Measurements from ENCODE around the gene WDR36. TPM values are rescaled to one million over a fixed set of nuclear protein-coding genes. Genes with fewer than 3 reads are reported as not detected.
"Not testable (repeated sequence)": the region's sequence is repeated elsewhere in the genome, so short reads cannot be mapped to it uniquely, and the experiment has no call there.

Gene WDR36
- total RNA-seq, 6 experiments from 2014 or later = 26.9 to 30.5 (median 28.6) TPM

DNA sequence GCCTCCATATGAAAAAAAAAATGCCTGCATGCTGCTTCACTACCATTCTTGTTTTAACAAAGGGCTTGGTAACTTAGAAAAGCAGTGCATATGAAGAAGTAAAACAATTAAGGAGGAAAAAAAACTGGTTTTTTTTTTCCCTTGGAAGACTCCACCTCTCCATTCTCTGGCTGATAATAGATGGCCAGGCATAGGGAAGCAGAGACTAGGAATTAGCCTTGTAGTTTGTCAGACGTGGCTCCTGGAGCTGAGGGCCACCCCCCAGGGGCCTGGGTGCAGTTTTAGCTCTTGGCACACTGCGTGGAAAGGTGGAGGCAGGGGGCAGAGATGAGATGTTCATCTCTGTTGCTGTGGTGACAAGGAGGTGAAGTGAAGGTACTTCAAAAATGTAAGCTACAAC lies 42.7 kb downstream of the WDR36 start:
- peaks cover 35% of the 10 kb centered on the region for H3K4me1 Mint-ChIP-seq (ENCODE audit: low read depth)
- no peak overlapping the region for H3K27ac Mint-ChIP-seq

DNA sequence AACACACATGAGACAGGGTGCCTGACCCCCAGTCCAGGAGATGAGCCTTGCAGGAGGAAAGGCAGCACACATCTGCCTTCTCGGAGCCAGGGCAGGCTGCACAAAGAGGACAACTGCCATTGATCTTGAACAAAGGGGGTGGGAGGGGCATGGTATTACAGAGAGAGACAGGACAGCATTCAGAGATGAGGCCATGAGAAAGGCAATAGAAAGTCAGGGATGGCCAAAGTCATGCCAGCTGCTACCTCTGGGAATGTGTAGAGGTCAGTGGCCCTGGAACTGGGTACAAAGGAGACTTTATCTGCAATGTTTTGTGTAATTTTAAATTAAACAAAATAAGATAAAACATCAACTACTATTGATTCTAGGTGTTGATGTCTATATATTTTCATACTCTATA lies 43.2 kb downstream of the WDR36 start:
- Mint-ChIP-seq H3K4me3 (no peak overlapping the region), H3K4me1 (ENCODE audit: low read depth) (peaks cover 30% of the 10 kb centered on the region), H3K27ac (no peak overlapping the region), H3K27me3 (ENCODE audit: insufficient read depth) (peaks cover 3% of the 10 kb centered on the region; the same call in 1 of the 2 replicates), H3K36me3 (ENCODE audit: low read depth) (no peaks in the 10 kb centered on the region), H3K9me3 (no peaks in the 10 kb centered on the region)
- no peak for TF ChIP-seq CTCF (IDR thresholded peaks at IDR 0.05)
- no peak for DNase-seq

More for the DNA sequence above, 42.7 kb downstream of the WDR36 start:
- no peak for TF ChIP-seq CTCF (IDR thresholded peaks at IDR 0.05)
- Mint-ChIP-seq H3K27me3 (ENCODE audit: insufficient read depth) (peaks cover 3% of the 10 kb centered on the region; the same call in 1 of the 2 replicates), H3K4me3 (no peak overlapping the region), H3K36me3 (ENCODE audit: low read depth) (no peaks in the 10 kb centered on the region; the same call in 1 of the 2 replicates), H3K9me3 (no peaks in the 10 kb centered on the region)
- DNase-seq = no peak

- peak; percentile 57 for DNase-seq
- Mint-ChIP-seq H3K4me1 (ENCODE audit: low read depth) (peaks cover 24% of the 10 kb centered on the region), H3K27me3 (ENCODE audit: insufficient read depth) (peaks cover 5% of the 10 kb centered on the region; the same call in 1 of the 2 replicates), H3K27ac (0 out of 2 replicates have a peak overlapping the region, but pooled peaks have one; percentile 35), H3K4me3 (no peak overlapping the region), H3K9me3 (no peaks in the 10 kb centered on the region), H3K36me3 (ENCODE audit: low read depth) (no peaks in the 10 kb centered on the region)
- TF ChIP-seq CTCF (IDR thresholded peaks at IDR 0.05) = no peak
Observed at GRCh38 chr5:111135946-111136345, 43.8 kb downstream of the WDR36 start.

DNA sequence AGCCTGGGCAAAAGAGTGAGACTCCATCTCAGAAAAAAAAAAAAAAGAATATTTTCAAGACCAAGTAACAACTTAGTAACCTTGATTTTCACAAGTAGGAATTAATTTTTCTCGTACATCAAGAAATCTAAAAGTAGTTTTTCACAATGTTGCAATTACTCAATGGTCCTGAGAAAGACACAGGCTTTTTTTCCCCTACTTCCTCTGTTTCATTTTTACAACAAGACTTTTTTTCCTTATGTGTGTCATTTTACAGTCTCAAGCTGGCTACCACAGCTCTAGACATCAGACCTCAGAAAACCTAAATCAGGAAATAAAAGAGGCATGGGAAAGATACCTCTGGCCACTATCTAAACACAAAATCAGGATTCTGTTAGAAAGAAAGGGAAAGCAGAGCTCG lies 45.9 kb downstream of the WDR36 start:
- Mint-ChIP-seq H3K9me3 (no peaks in the 10 kb centered on the region), H3K27ac (no peak overlapping the region), H3K4me1 (ENCODE audit: low read depth) (peaks cover 19% of the 10 kb centered on the region), H3K4me3 (no peak overlapping the region), H3K27me3 (ENCODE audit: insufficient read depth) (peaks cover 5% of the 10 kb centered on the region; the same call in 1 of the 2 replicates), H3K36me3 (ENCODE audit: low read depth) (no peaks in the 10 kb centered on the region)
- no peak for TF ChIP-seq CTCF (IDR thresholded peaks at IDR 0.05)
- no peak for DNase-seq

DNA sequence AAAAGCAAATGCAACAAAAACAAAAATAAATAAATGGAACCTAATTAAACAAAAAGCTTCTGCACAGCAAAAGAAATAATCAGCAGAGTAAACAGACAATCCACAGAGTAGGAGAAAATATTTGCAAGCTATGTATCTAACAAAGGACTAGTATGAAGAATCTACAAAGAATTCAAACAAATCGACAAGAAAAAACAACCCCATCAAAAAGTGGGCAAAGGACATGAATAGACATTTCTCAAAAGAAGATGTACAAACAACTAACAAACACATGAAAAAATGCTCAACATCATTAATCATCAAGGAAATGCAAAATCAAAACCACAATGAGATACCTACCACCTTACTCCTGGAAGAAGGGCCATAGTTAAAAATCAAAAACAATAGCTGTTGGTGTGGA lies 49.3 kb downstream of the WDR36 start:
- H3K4me1 Mint-ChIP-seq (ENCODE audit: low read depth) = peaks cover 11% of the 10 kb centered on the region
- DNase-seq; H3K36me3 Mint-ChIP-seq (ENCODE audit: low read depth); H3K9me3 Mint-ChIP-seq; H3K4me3 Mint-ChIP-seq; H3K27me3 Mint-ChIP-seq (ENCODE audit: insufficient read depth); H3K27ac Mint-ChIP-seq: not testable (repeated sequence)

DNA sequence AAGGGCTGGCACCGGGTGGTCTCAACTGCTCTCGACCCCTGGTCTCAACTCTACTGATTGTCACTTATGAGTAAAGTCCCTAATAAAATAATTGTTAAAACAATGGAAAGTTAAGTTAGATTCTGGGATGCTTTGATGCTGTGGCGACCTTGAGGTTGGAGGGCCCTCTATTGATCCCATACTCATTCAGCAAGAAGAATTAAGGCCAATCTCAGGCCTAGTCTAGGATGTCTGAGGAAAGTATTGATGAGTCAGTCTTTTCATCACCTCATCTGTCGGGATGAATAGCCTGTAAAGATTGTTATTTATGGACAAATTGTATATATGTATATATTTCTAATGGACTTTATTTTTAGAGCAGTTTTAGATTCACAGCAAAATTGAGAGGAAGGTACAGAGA lies 50.8 kb downstream of the WDR36 start:
- Mint-ChIP-seq H3K9me3 (no peaks in the 10 kb centered on the region), H3K4me3 (no peak overlapping the region), H3K27me3 (ENCODE audit: insufficient read depth) (peaks cover 2% of the 10 kb centered on the region), H3K36me3 (ENCODE audit: low read depth) (no peaks in the 10 kb centered on the region), H3K4me1 (ENCODE audit: low read depth) (peaks cover 11% of the 10 kb centered on the region), H3K27ac (no peak overlapping the region)
- DNase-seq = no peak
- TF ChIP-seq CTCF (IDR thresholded peaks at IDR 0.05) = no peak

Measured in HFFc6 (cell line).